GM08714 (cell line): Measurements from ENCODE around the gene FAU.

ENCODE experiments used
- H3K4me3 ChIP-seq: fragments of 200-500 bp; sonication (Bioruptor generic); 2 replicates; pipeline ENCODE4 v1.5.1; 2014; ENCODE audit warnings: mild to moderate bottlenecking, low read length, inconsistent platforms
- ZNF274 ChIP-seq: IDR thresholded peaks from 2 replicates; pipeline ENCODE4 v1.6.1; 2012; ENCODE audit warnings: mild to moderate bottlenecking, low read depth, low read length

FAU gene

GRCh38 chr11:65121865-65122696 is at the start of gene FAU, which contains the start of gene MRPL49:
TSS of gene FAU (minus strand) at chr11:65122134. CDS start at chr11:65121813, 321 bp downstream.
TSS of gene MRPL49 (plus strand) at chr11:65122321. CDS start at chr11:65122347, 26 bp downstream.
- peak within 1 kb of the TSS; percentile 76 for H3K4me3 ChIP-seq

GRCh38 chr11:65170058-65170534 is 48.2 kb upstream of the FAU start, which contains the start of gene SPDYC:
TSS of gene SPDYC (plus strand) at chr11:65170233. CDS start at chr11:65171358, 1,125 bp downstream.
- no peak for TF ChIP-seq ZNF274
- no peak within 1 kb of the TSS for H3K4me3 ChIP-seq

More at GRCh38 chr11:65121865-65122696, at the start of gene FAU, which contains the start of gene MRPL49:
- no peak for TF ChIP-seq ZNF274

- no peak for TF ChIP-seq ZNF274
- no peak overlapping the region for H3K4me3 ChIP-seq
These were observed 47.3 kb upstream of the FAU start for GRCh38 chr11:65169164-65169641.

- no peak overlapping the region for H3K4me3 ChIP-seq
- no peak for TF ChIP-seq ZNF274
These were observed 45.7 kb upstream of the FAU start for GRCh38 chr11:65167656-65168055.

- TF ChIP-seq ZNF274 = no peak
- no peak overlapping the region for H3K4me3 ChIP-seq
These were observed 45.0 kb upstream of the FAU start for GRCh38 chr11:65166893-65167292.

- no peak overlapping the region for H3K4me3 ChIP-seq
- TF ChIP-seq ZNF274 = no peak
These were observed 43.7 kb upstream of the FAU start for GRCh38 chr11:65165410-65166317.

GRCh38 chr11:65163684-65164083 is 41.8 kb upstream of the FAU start:
- H3K4me3 ChIP-seq = no peak overlapping the region
- TF ChIP-seq ZNF274 = no peak

- no peak overlapping the region for H3K4me3 ChIP-seq
- TF ChIP-seq ZNF274 = no peak
These were observed 38.7 kb upstream of the FAU start for GRCh38 chr11:65160643-65161042.

- H3K4me3 ChIP-seq = no peak overlapping the region
- TF ChIP-seq ZNF274 = no peak
These were observed 37.1 kb upstream of the FAU start for GRCh38 chr11:65159012-65159411.

GRCh38 chr11:65157336-65157735 is 35.4 kb upstream of the FAU start:
- H3K4me3 ChIP-seq = no peak overlapping the region
- TF ChIP-seq ZNF274 = no peak

- no peak for TF ChIP-seq ZNF274
These were observed 35.0 kb upstream of the FAU start for GRCh38 chr11:65156926-65157325.

GRCh38 chr11:65156256-65156655 is 34.3 kb upstream of the FAU start:
- TF ChIP-seq ZNF274 = no peak
- no peak overlapping the region for H3K4me3 ChIP-seq

More at GRCh38 chr11:65156926-65157325, 35.0 kb upstream of the FAU start:
- H3K4me3 ChIP-seq = no peak overlapping the region

GRCh38 chr11:65152122-65152521 is 30.2 kb upstream of the FAU start:
- TF ChIP-seq ZNF274 = no peak

GRCh38 chr11:65151331-65151899 is 29.5 kb upstream of the FAU start:
- TF ChIP-seq ZNF274 = no peak
- H3K4me3 ChIP-seq = no peak overlapping the region

More at GRCh38 chr11:65152122-65152521, 30.2 kb upstream of the FAU start:
- no peak overlapping the region for H3K4me3 ChIP-seq
